ENCODE results near the gene MBOAT2.
"Not testable (repeated sequence)": the region's sequence is repeated elsewhere in the genome, so short reads cannot be mapped to it uniquely, and the experiment has no call there.

The MBOAT2 gene, protein sequence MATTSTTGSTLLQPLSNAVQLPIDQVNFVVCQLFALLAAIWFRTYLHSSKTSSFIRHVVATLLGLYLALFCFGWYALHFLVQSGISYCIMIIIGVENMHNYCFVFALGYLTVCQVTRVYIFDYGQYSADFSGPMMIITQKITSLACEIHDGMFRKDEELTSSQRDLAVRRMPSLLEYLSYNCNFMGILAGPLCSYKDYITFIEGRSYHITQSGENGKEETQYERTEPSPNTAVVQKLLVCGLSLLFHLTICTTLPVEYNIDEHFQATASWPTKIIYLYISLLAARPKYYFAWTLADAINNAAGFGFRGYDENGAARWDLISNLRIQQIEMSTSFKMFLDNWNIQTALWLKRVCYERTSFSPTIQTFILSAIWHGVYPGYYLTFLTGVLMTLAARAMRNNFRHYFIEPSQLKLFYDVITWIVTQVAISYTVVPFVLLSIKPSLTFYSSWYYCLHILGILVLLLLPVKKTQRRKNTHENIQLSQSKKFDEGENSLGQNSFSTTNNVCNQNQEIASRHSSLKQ

DNA sequence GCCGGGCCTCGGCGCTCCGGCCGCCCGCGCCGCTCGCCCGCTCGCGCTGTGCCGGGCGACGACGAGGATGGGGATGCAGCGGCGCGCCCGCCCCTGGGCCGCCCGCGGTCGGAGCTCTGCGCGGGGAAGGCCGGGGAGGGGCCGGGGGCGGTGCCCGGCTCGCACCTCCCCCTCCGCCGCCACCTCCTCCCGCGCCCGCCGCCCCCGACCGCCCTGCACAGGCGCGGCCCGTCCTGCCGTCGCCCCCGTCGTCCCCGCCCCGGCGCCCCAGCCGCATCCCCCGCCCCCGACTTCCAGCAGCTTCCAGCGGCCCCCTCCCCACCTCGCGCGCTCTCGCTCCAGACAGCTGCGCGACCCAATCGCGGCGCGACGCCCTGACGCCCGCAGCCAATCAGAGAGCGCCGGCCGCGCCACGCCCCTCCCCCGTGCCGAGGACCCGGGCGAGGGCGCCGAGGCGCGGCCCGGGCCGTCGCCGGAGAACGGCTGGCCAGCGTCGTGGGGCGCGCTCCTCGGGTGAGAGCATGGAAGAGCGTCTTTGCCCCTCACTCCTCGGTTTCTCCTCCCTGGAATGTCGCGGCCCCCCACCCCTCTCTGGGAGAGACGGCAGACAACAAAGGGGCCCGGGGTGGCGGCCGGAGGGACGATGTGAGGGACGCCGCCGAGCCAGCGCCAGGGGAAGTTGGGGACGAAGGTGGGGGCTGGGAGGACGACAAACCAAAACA, at the start of gene MBOAT2:
TSS of gene MBOAT2 (minus strand) at position 69 of the 722 bp plus-strand sequence. CDS start 70 bp downstream, outside the sequence.
- no peak for DNase-seq (ENCODE audit: low read depth)
- H3K4me3 ChIP-seq (ENCODE audit: control insufficient read depth, low read depth, low read length) = peak within 1 kb of the TSS; percentile 83
- TF ChIP-seq, protein P1, sequence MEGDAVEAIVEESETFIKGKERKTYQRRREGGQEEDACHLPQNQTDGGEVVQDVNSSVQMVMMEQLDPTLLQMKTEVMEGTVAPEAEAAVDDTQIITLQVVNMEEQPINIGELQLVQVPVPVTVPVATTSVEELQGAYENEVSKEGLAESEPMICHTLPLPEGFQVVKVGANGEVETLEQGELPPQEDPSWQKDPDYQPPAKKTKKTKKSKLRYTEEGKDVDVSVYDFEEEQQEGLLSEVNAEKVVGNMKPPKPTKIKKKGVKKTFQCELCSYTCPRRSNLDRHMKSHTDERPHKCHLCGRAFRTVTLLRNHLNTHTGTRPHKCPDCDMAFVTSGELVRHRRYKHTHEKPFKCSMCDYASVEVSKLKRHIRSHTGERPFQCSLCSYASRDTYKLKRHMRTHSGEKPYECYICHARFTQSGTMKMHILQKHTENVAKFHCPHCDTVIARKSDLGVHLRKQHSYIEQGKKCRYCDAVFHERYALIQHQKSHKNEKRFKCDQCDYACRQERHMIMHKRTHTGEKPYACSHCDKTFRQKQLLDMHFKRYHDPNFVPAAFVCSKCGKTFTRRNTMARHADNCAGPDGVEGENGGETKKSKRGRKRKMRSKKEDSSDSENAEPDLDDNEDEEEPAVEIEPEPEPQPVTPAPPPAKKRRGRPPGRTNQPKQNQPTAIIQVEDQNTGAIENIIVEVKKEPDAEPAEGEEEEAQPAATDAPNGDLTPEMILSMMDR (IDR thresholded peaks at IDR 0.05; ENCODE audit: control insufficient read depth, insufficient read depth, low read depth, low read length, missing control alignments) = no peak

DNA sequence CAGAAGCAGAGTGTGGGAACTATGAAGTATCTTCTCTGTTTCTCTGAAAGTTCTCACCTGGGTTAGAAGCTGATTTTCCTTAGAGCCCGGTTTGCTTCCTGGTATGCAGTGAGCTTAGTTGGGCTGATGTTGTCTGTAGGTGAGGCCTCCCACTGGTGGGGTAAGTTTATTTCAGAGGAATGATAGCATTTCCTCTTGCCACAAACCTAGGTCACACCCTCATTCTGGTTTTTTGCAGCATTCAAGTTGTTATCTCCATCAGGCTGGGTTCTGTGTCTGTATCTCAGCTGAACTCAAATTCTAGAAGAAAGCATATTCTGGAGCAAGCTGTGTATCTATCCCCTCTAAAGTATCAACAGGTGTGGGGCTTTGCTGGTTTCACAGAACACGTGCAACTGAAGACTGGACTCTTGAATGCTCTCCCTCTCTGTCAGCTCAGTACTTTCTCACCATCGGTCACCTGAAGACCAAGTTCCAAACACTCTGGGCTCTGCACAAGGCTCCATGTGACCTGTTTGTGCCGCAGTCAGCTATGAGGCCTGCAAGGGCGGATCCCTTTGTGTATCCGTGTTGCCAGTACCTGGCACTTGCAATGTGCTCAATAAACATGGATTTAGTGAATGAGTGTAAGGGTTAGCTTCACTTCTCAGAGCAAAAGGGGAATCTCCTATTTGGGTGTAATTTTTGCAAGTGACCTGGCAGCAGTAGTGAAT, 49.5 kb upstream of the MBOAT2 start:
- no peak overlapping the region for H3K4me3 ChIP-seq (ENCODE audit: control insufficient read depth, low read depth, low read length)
- TF ChIP-seq, protein P1 (IDR thresholded peaks at IDR 0.05; ENCODE audit: control insufficient read depth, insufficient read depth, low read depth, low read length, missing control alignments) = no peak
- no peak for DNase-seq (ENCODE audit: low read depth)

DNA sequence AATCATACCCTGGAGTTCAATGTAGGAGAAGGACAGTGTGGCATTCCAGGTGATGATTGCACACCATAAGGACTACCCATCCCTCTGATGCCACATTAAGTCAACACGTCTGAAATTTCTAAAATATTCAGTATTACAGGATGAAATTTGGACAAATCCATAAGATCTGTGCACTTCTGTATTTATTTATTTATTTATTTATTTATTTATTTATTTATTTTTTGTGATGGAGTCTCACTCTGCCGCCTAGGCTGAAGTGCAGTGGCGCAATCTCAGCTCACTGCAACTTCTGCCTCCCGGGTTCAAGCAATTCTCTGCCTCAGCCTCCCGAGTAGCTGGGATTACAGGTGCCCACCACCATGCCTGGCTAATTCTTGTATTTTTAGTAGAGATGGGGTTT, 48.0 kb upstream of the MBOAT2 start:
- DNase-seq (ENCODE audit: low read depth); H3K4me3 ChIP-seq (ENCODE audit: control insufficient read depth, low read depth, low read length): not testable (repeated sequence)

DNA sequence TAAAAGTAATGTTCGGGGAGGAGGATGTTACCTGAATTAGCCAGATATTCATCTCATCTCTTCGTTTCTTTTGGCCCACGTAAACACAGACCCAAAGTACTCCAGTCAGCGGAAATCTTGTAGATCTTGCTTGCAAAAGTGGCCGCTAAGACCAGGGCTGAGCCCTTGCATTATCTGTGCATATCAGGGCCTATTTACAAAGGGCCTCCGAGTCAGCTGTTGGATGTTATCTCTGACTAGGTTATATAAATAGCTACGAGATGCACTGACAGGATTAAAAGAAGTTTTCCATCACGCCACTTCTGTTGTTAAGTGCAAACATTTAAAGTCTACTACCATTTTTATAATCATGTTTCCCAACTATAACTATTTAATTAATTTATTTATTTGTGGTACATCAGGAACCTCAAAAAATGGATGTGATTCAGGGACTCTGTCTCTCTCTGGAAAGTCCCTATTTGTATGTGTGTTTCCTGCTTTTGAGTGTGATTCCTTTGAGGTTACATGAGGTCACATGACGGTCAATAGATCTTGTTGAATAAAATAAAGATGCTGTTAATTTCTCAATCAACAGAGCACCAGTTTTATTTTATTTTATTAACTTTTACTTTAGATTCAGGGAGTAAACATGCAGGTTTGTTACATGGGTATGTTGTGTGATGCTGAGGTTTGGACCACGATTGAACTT, 46.8 kb upstream of the MBOAT2 start:
- no peak for DNase-seq (ENCODE audit: low read depth)
- TF ChIP-seq, protein P1 (IDR thresholded peaks at IDR 0.05; ENCODE audit: control insufficient read depth, insufficient read depth, low read depth, low read length, missing control alignments) = no peak
- H3K4me3 ChIP-seq (ENCODE audit: control insufficient read depth, low read depth, low read length) = no peak overlapping the region

DNA sequence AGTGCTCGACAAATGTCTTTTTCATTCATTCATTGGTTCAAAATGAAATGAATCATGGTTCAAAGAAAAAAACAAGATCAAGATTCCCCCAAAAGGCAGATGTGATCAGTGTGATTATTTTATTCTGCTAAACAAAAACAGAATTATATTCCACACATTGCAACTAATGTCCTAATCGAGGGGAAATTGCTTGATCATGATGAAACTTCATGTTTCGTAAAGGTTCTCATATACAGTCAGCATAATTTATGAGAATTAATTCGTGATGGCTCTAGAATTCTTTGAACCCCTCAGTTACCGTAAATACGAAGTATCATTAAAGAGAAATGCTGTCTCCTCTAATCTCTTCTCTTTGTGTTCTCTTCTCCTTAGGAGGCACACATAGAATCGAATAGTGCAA, 42.1 kb upstream of the MBOAT2 start:
- TF ChIP-seq, protein P1 (IDR thresholded peaks at IDR 0.05; ENCODE audit: control insufficient read depth, insufficient read depth, low read depth, low read length, missing control alignments) = no peak

DNA sequence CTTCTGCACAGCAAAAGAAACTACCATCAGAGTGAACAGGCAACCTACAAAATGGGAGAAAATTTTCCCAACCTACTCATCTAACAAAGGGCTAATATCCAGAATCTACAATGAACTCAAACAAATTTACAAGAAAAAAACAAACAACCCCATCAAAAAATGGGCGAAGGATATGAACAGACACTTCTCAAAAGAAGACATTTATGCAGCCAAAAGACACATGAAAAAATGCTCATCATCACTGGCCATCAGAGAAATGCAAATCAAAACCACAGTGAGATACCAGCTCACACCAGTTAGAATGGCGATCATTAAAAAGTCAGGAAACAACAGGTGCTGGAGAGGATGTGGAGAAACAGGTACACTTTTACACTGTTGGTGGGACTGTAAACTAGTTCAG, 40.0 kb upstream of the MBOAT2 start:
- DNase-seq (ENCODE audit: low read depth); H3K4me3 ChIP-seq (ENCODE audit: control insufficient read depth, low read depth, low read length): not testable (repeated sequence)

More for the DNA sequence above, 42.1 kb upstream of the MBOAT2 start:
- H3K4me3 ChIP-seq (ENCODE audit: control insufficient read depth, low read depth, low read length) = no peak overlapping the region
- DNase-seq (ENCODE audit: low read depth) = no peak

DNA sequence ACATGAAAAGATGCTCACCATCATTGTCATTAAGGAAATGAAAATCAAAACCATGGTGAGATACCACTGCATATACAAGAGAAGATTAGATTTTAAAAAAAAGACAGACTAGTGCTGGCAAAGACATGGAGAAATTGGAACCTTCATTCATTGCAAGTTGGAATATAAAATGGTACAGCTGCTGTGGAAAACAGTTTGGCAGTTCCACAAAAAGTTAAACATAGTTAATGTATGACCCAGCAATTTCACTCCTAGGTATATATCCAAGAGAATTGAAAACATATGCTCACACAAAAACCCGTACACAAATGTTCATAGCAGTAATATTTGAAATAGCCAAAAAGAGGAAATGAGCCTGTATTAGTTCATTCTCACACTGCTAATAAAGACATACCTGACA, 33.7 kb upstream of the MBOAT2 start:
- TF ChIP-seq, protein P1 (IDR thresholded peaks at IDR 0.05; ENCODE audit: control insufficient read depth, insufficient read depth, low read depth, low read length, missing control alignments) = no peak
- H3K4me3 ChIP-seq (ENCODE audit: control insufficient read depth, low read depth, low read length) = no peak overlapping the region
- DNase-seq (ENCODE audit: low read depth) = no peak

Data from AG09309 (cell line).